Measurements from ENCODE around the gene MED9.
"Not testable (repeated sequence)": the region's sequence is repeated elsewhere in the genome, so short reads cannot be mapped to it uniquely, and the experiment has no call there.

- not testable (repeated sequence) for TF ChIP-seq CTCF, POLR2A, POLR2AphosphoS5, EP300 (IDR thresholded peaks at IDR 0.05)
Measured at GRCh38 chr17:17430924-17431323, 45.9 kb upstream of the MED9 start.
